Peyer's patch (tissue), 4 donors: Measurements from ENCODE around the gene SNU13.

Experiments used
- POLR2A ChIP-seq, 2 donors: fragments of 450-650 bp; IDR thresholded peaks; one replicate each; pipeline ENCODE4 v1.5.1; 2017; ENCODE audit warnings: antibody characterized with exemption in 2 of 2, mild to moderate bottlenecking in 2 of 2, moderate library complexity in 2 of 2
- TF ChIP-seq, protein P1 (sequence below), 6 experiments: fragments of 450-650 bp in 4 of 6; fragments of 200-600 bp in 2 of 6; sonication (generic) in 1 of 6; IDR thresholded peaks; one replicate each; pipeline ENCODE4 v1.5.1; 2017 to 2019; ENCODE audit warnings: antibody characterized with exemption in 6 of 6, mild to moderate bottlenecking in 3 of 6, moderate library complexity in 1 of 6

DNA sequence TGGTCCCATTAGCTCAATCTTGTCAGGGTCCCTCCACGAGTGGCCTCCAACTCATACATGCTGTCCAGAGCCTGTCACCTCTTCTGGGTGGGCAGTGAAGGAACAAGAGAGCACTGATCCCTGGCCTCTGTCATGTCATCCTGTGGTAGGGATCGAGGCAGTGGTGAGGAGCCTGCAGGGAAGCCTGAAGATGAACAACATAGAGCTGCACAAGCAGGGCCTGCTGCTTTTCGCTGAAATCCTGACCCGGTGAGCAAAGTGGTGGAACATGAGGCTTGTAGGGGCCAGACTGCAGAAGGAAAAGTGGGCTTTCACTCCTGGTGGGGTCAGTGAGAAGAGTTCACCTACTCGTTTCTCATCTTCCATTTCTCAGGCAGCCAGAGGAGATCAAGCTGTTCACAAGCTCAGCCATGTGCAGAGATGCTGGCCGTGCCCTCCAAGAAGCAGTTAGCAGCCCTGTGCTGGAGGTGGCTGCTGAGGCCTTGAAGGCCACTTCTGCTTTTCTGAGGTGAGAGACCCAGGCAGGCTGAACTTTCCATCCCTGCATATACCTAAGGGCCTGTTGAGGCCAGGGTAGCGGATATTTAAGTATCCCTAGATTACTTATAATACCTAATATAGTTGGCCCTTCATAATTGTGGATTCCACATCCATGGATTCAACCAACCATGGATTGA lies 43.6 kb upstream of the SNU13 start:
- TF ChIP-seq, protein P1, sequence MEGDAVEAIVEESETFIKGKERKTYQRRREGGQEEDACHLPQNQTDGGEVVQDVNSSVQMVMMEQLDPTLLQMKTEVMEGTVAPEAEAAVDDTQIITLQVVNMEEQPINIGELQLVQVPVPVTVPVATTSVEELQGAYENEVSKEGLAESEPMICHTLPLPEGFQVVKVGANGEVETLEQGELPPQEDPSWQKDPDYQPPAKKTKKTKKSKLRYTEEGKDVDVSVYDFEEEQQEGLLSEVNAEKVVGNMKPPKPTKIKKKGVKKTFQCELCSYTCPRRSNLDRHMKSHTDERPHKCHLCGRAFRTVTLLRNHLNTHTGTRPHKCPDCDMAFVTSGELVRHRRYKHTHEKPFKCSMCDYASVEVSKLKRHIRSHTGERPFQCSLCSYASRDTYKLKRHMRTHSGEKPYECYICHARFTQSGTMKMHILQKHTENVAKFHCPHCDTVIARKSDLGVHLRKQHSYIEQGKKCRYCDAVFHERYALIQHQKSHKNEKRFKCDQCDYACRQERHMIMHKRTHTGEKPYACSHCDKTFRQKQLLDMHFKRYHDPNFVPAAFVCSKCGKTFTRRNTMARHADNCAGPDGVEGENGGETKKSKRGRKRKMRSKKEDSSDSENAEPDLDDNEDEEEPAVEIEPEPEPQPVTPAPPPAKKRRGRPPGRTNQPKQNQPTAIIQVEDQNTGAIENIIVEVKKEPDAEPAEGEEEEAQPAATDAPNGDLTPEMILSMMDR (IDR thresholded peaks at IDR 0.05): no peak
- no peak for TF ChIP-seq POLR2A (IDR thresholded peaks at IDR 0.05)
